ENCODE measurements around the gene CPA5.

Gene CPA5

GRCh38 chr7:130344271-130344866, at the start of gene CPA5:
Gene CPA5 (plus strand): TSS chr7:130344816. CDS start chr7:130346486, 1,670 bp downstream.
- H3K4me3 ChIP-seq (ENCODE audit: low read length): no peak within 1 kb of the TSS
- H3K9me3 ChIP-seq (ENCODE audit: control insufficient read depth, low read length): no peaks in the 10 kb centered on the region
- H3K27me3 ChIP-seq (ENCODE audit: control insufficient read depth, insufficient read depth, low read length): no peaks in the 10 kb centered on the region
- H3K4me1 ChIP-seq (ENCODE audit: control insufficient read depth, insufficient read depth, low read length): no peaks in the 10 kb centered on the region
- no peaks in the 10 kb centered on the region for H3K36me3 ChIP-seq (ENCODE audit: control insufficient read depth, insufficient read depth, low read length)
- H3K9ac ChIP-seq (ENCODE audit: low read length): no peak within 1 kb of the TSS

GRCh38 chr7:130296221-130296951, 48.2 kb upstream of the CPA5 start:
- no peak overlapping the region for H3K4me3 ChIP-seq (ENCODE audit: low read length)
- no peaks in the 10 kb centered on the region for H3K36me3 ChIP-seq (ENCODE audit: control insufficient read depth, insufficient read depth, low read length)
- no peaks in the 10 kb centered on the region for H3K4me1 ChIP-seq (ENCODE audit: control insufficient read depth, insufficient read depth, low read length)
- H3K9me3 ChIP-seq (ENCODE audit: control insufficient read depth, low read length): no peaks in the 10 kb centered on the region
- no peak overlapping the region for H3K9ac ChIP-seq (ENCODE audit: low read length)
- H3K27me3 ChIP-seq (ENCODE audit: control insufficient read depth, insufficient read depth, low read length): no peaks in the 10 kb centered on the region

GRCh38 chr7:130297628-130298543, 46.7 kb upstream of the CPA5 start:
- H3K4me3 ChIP-seq (ENCODE audit: low read length): no peak overlapping the region
- peaks cover 4% of the 10 kb centered on the region for H3K27me3 ChIP-seq (ENCODE audit: control insufficient read depth, insufficient read depth, low read length)

GRCh38 chr7:130298544-130299326, 45.9 kb upstream of the CPA5 start:
- Histone ChIP-seq H3K36me3 (ENCODE audit: control insufficient read depth, insufficient read depth, low read length) (no peaks in the 10 kb centered on the region), H3K9ac (ENCODE audit: low read length) (no peak overlapping the region), H3K4me1 (ENCODE audit: control insufficient read depth, insufficient read depth, low read length) (no peaks in the 10 kb centered on the region), H3K4me3 (ENCODE audit: low read length) (no peak overlapping the region), H3K9me3 (ENCODE audit: control insufficient read depth, low read length) (no peaks in the 10 kb centered on the region), H3K27me3 (ENCODE audit: control insufficient read depth, insufficient read depth, low read length) (peaks cover 4% of the 10 kb centered on the region)

More at GRCh38 chr7:130297628-130298543, 46.7 kb upstream of the CPA5 start:
- Histone ChIP-seq H3K9me3 (ENCODE audit: control insufficient read depth, low read length) (no peaks in the 10 kb centered on the region), H3K4me1 (ENCODE audit: control insufficient read depth, insufficient read depth, low read length) (no peaks in the 10 kb centered on the region), H3K9ac (ENCODE audit: low read length) (no peak overlapping the region), H3K36me3 (ENCODE audit: control insufficient read depth, insufficient read depth, low read length) (no peaks in the 10 kb centered on the region)

GRCh38 chr7:130299866-130300265, 44.8 kb upstream of the CPA5 start:
- H3K9me3 ChIP-seq (ENCODE audit: control insufficient read depth, low read length): no peaks in the 10 kb centered on the region
- H3K4me1 ChIP-seq (ENCODE audit: control insufficient read depth, insufficient read depth, low read length): no peaks in the 10 kb centered on the region
- H3K4me3 ChIP-seq (ENCODE audit: low read length): no peak overlapping the region
- no peak overlapping the region for H3K9ac ChIP-seq (ENCODE audit: low read length)
- no peaks in the 10 kb centered on the region for H3K36me3 ChIP-seq (ENCODE audit: control insufficient read depth, insufficient read depth, low read length)
- H3K27me3 ChIP-seq (ENCODE audit: control insufficient read depth, insufficient read depth, low read length): peaks cover 4% of the 10 kb centered on the region

GRCh38 chr7:130301501-130302020, 43.1 kb upstream of the CPA5 start:
- H3K9me3 ChIP-seq (ENCODE audit: control insufficient read depth, low read length): no peaks in the 10 kb centered on the region
- no peaks in the 10 kb centered on the region for H3K4me1 ChIP-seq (ENCODE audit: control insufficient read depth, insufficient read depth, low read length)
- peaks cover 4% of the 10 kb centered on the region for H3K27me3 ChIP-seq (ENCODE audit: control insufficient read depth, insufficient read depth, low read length)
- no peaks in the 10 kb centered on the region for H3K36me3 ChIP-seq (ENCODE audit: control insufficient read depth, insufficient read depth, low read length)
- no peak overlapping the region for H3K4me3 ChIP-seq (ENCODE audit: low read length)
- H3K9ac ChIP-seq (ENCODE audit: low read length): no peak overlapping the region

GRCh38 chr7:130302649-130303048, 42.0 kb upstream of the CPA5 start:
- Histone ChIP-seq H3K27me3 (ENCODE audit: control insufficient read depth, insufficient read depth, low read length) (peaks cover 4% of the 10 kb centered on the region), H3K36me3 (ENCODE audit: control insufficient read depth, insufficient read depth, low read length) (no peaks in the 10 kb centered on the region), H3K9me3 (ENCODE audit: control insufficient read depth, low read length) (no peaks in the 10 kb centered on the region), H3K9ac (ENCODE audit: low read length) (no peak overlapping the region), H3K4me3 (ENCODE audit: low read length) (no peak overlapping the region), H3K4me1 (ENCODE audit: control insufficient read depth, insufficient read depth, low read length) (no peaks in the 10 kb centered on the region)

GRCh38 chr7:130303127-130303526, 41.5 kb upstream of the CPA5 start:
- no peak overlapping the region for H3K9ac ChIP-seq (ENCODE audit: low read length)
- peaks cover 4% of the 10 kb centered on the region for H3K27me3 ChIP-seq (ENCODE audit: control insufficient read depth, insufficient read depth, low read length)
- H3K9me3 ChIP-seq (ENCODE audit: control insufficient read depth, low read length): no peaks in the 10 kb centered on the region
- no peak overlapping the region for H3K4me3 ChIP-seq (ENCODE audit: low read length)
- no peaks in the 10 kb centered on the region for H3K4me1 ChIP-seq (ENCODE audit: control insufficient read depth, insufficient read depth, low read length)
- no peaks in the 10 kb centered on the region for H3K36me3 ChIP-seq (ENCODE audit: control insufficient read depth, insufficient read depth, low read length)

- H3K9ac ChIP-seq (ENCODE audit: low read length): no peak overlapping the region
- no peaks in the 10 kb centered on the region for H3K36me3 ChIP-seq (ENCODE audit: control insufficient read depth, insufficient read depth, low read length)
- no peaks in the 10 kb centered on the region for H3K9me3 ChIP-seq (ENCODE audit: control insufficient read depth, low read length)
- H3K4me3 ChIP-seq (ENCODE audit: low read length): no peak overlapping the region
- H3K27me3 ChIP-seq (ENCODE audit: control insufficient read depth, insufficient read depth, low read length): peaks cover 4% of the 10 kb centered on the region
- no peaks in the 10 kb centered on the region for H3K4me1 ChIP-seq (ENCODE audit: control insufficient read depth, insufficient read depth, low read length)
These were observed 41.1 kb upstream of the CPA5 start for GRCh38 chr7:130303551-130303950.

GRCh38 chr7:130303982-130304381, 40.6 kb upstream of the CPA5 start:
- Histone ChIP-seq H3K9ac (ENCODE audit: low read length) (no peak overlapping the region), H3K27me3 (ENCODE audit: control insufficient read depth, insufficient read depth, low read length) (peaks cover 4% of the 10 kb centered on the region), H3K4me3 (ENCODE audit: low read length) (no peak overlapping the region), H3K9me3 (ENCODE audit: control insufficient read depth, low read length) (no peaks in the 10 kb centered on the region), H3K4me1 (ENCODE audit: control insufficient read depth, insufficient read depth, low read length) (no peaks in the 10 kb centered on the region), H3K36me3 (ENCODE audit: control insufficient read depth, insufficient read depth, low read length) (no peaks in the 10 kb centered on the region)

GRCh38 chr7:130304878-130305277, 39.7 kb upstream of the CPA5 start:
- Histone ChIP-seq H3K9ac (ENCODE audit: low read length) (no peak overlapping the region), H3K4me3 (ENCODE audit: low read length) (no peak overlapping the region), H3K27me3 (ENCODE audit: control insufficient read depth, insufficient read depth, low read length) (peaks cover 4% of the 10 kb centered on the region), H3K9me3 (ENCODE audit: control insufficient read depth, low read length) (no peaks in the 10 kb centered on the region), H3K4me1 (ENCODE audit: control insufficient read depth, insufficient read depth, low read length) (no peaks in the 10 kb centered on the region), H3K36me3 (ENCODE audit: control insufficient read depth, insufficient read depth, low read length) (no peaks in the 10 kb centered on the region)
